ENCODE data around the gene ELMOD1.

Gene ELMOD1

DNA sequence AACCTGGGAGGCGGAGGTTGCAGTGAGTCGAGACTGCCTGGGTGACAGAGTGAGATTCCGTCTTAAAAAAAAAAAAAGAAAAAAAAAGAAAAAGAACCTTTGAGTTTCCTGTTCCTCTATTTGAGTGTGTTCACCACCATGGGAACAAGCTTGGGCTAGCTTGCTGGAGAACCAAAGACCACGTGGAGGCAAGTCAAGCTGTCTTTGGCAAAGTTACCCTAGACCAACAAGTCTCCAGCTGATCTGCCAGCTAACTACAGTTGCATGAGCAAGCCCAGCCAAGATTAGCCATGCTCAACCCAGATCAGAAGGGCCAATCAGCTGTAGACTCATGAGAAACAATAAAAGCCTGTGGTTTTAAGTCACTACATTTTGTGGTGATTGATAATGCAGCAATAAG, 91.2 kb downstream of the ELMOD1 start:
- TF ChIP-seq NFIC (IDR thresholded peaks at IDR 0.05), result no peak

DNA sequence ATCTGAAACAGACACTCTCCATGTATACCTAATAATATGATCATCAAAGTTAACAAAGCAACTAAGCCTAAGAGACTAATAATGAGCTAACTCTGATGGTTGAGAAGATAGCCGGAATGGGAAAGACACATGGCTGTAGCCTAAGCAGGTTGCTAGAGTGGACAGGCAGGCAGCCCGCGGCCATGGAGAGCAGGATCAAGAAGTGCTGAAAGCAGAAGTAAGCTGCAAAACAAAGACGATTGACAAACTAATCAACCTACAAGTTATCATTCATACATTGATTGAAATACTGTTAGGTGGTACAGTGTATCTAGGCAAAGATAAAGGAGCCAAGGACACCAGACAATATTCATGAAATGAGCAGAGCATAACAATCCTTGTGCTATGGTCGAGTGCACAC, 91.6 kb downstream of the ELMOD1 start:
- no peak for TF ChIP-seq RAD21 (IDR thresholded peaks at IDR 0.05; ENCODE audit: low read depth)
- TF ChIP-seq ZBTB7A (IDR thresholded peaks at IDR 0.05; ENCODE audit: low read depth), result no peak

- no peak for TF ChIP-seq TCF12 (IDR thresholded peaks at IDR 0.05; ENCODE audit: low read depth)
- TF ChIP-seq CREB1 (IDR thresholded peaks at IDR 0.05; ENCODE audit: low read depth), result no peak
- TF ChIP-seq NFIC (IDR thresholded peaks at IDR 0.05), result no peak
- no peak for TF ChIP-seq YY1 (IDR thresholded peaks at IDR 0.05; ENCODE audit: low read depth)
- no peak for TF ChIP-seq ZBTB7A (IDR thresholded peaks at IDR 0.05; ENCODE audit: low read depth)
- TF ChIP-seq, protein P1, sequence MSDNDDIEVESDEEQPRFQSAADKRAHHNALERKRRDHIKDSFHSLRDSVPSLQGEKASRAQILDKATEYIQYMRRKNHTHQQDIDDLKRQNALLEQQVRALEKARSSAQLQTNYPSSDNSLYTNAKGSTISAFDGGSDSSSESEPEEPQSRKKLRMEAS (IDR thresholded peaks at IDR 0.05), result no peak
- TF ChIP-seq TEAD4 (IDR thresholded peaks at IDR 0.05), result no peak
- no peak for TF ChIP-seq TAF1 (IDR thresholded peaks at IDR 0.05; ENCODE audit: low read depth)
- TF ChIP-seq EGR1 (IDR thresholded peaks at IDR 0.05), result no peak
Observed at GRCh38 chr11:107683061-107683460, 92.1 kb downstream of the ELMOD1 start.

GRCh38 chr11:107683807-107684206, 92.9 kb downstream of the ELMOD1 start:
- TF ChIP-seq NFIC (IDR thresholded peaks at IDR 0.05), result no peak
- TF ChIP-seq USF1 (IDR thresholded peaks at IDR 0.05), result no peak
- no peak for TF ChIP-seq YY1 (IDR thresholded peaks at IDR 0.05; ENCODE audit: low read depth)
- no peak for TF ChIP-seq TEAD4 (IDR thresholded peaks at IDR 0.05)
- no peak for TF ChIP-seq RAD21 (IDR thresholded peaks at IDR 0.05; ENCODE audit: low read depth)
- no peak for TF ChIP-seq TCF12 (IDR thresholded peaks at IDR 0.05; ENCODE audit: low read depth)
- TF ChIP-seq, protein P1 (IDR thresholded peaks at IDR 0.05), result no peak

DNA sequence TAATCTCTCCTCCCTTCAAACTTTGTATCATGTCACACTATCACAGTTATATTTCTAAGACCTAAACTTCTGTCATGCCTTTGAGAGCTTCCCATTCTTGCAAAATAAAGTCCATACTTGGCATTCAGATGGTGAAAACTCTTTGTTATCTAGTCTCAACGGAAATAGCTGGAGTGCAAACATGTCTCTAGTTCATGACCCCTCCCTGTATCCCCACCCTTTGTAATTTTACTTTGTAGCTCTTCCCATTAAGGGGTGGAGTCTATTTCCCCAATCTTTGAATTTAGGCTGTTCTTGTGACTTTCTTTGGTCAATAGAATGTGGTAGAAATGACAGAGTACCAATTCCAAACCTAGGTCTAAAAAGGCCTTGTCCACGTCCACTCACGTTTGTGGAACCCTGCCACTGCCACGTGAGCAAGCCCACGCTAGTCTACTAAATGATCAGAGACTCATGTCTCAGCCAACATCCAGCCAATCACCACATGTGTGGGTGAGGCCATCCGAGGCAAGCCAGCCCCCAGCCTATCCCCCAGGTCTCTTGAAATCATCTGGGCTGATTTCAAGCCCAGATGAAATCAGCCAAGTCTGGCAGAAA, 97.5 kb downstream of the ELMOD1 start:
- TF ChIP-seq EP300 (IDR thresholded peaks at IDR 0.05; ENCODE audit: borderline replicate concordance) (no peak), TEAD4 (IDR thresholded peaks at IDR 0.05) (no peak), YY1 (IDR thresholded peaks at IDR 0.05; ENCODE audit: low read depth) (no peak), ZBTB7A (IDR thresholded peaks at IDR 0.05; ENCODE audit: low read depth) (no peak), CREB1 (IDR thresholded peaks at IDR 0.05; ENCODE audit: low read depth) (no peak), RAD21 (IDR thresholded peaks at IDR 0.05; ENCODE audit: low read depth) (no peak), NFIC (IDR thresholded peaks at IDR 0.05) (no peak), EGR1 (IDR thresholded peaks at IDR 0.05) (no peak)
- TF ChIP-seq, protein P2, sequence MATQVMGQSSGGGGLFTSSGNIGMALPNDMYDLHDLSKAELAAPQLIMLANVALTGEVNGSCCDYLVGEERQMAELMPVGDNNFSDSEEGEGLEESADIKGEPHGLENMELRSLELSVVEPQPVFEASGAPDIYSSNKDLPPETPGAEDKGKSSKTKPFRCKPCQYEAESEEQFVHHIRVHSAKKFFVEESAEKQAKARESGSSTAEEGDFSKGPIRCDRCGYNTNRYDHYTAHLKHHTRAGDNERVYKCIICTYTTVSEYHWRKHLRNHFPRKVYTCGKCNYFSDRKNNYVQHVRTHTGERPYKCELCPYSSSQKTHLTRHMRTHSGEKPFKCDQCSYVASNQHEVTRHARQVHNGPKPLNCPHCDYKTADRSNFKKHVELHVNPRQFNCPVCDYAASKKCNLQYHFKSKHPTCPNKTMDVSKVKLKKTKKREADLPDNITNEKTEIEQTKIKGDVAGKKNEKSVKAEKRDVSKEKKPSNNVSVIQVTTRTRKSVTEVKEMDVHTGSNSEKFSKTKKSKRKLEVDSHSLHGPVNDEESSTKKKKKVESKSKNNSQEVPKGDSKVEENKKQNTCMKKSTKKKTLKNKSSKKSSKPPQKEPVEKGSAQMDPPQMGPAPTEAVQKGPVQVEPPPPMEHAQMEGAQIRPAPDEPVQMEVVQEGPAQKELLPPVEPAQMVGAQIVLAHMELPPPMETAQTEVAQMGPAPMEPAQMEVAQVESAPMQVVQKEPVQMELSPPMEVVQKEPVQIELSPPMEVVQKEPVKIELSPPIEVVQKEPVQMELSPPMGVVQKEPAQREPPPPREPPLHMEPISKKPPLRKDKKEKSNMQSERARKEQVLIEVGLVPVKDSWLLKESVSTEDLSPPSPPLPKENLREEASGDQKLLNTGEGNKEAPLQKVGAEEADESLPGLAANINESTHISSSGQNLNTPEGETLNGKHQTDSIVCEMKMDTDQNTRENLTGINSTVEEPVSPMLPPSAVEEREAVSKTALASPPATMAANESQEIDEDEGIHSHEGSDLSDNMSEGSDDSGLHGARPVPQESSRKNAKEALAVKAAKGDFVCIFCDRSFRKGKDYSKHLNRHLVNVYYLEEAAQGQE (IDR thresholded peaks at IDR 0.05; ENCODE audit: low read depth), result no peak
- TF ChIP-seq, protein P1 (IDR thresholded peaks at IDR 0.05), result no peak

GRCh38 chr11:107689317-107690202, 98.6 kb downstream of the ELMOD1 start:
- TF ChIP-seq, protein P2 (IDR thresholded peaks at IDR 0.05; ENCODE audit: low read depth), result no peak
- TF ChIP-seq RAD21 (IDR thresholded peaks at IDR 0.05; ENCODE audit: low read depth) (peak; percentile 90), ZBTB7A (IDR thresholded peaks at IDR 0.05; ENCODE audit: low read depth) (no peak), FOXM1 (IDR thresholded peaks at IDR 0.05; ENCODE audit: borderline replicate concordance, low read depth) (no peak), NFIC (IDR thresholded peaks at IDR 0.05) (no peak)
